RPMI7951 (cell line): Measurements from ENCODE around the gene KLHL17. TPM values are rescaled to one million over a fixed set of nuclear protein-coding genes. Genes with fewer than 3 reads are reported as not detected.
"Not testable (repeated sequence)": the region's sequence is repeated elsewhere in the genome, so short reads cannot be mapped to it uniquely, and the experiment has no call there.

Source experiments
- DNase-seq: peaks from one replicate; pipeline ENCODE4 v3.0.0-alpha.2; 2012; ENCODE audit warnings: low read depth
- total RNA-seq: library from RNA; depleted of rRNA; stranded (reverse); fragments of >200 nt; shearing (Covaris generic); gene quantifications from 2 replicates; pipeline ENCODE4 v1.2.3, GENCODE V29; 2014

Gene KLHL17
- total RNA-seq, 1 experiment from 2014 or later: 5.4 TPM

GRCh38 chr1:980602-981395, 20.4 kb downstream of the KLHL17 start:
- no peak for DNase-seq

- DNase-seq: no peak
Observed at GRCh38 chr1:981491-981954, 21.1 kb downstream of the KLHL17 start.

GRCh38 chr1:981955-982558, 21.7 kb downstream of the KLHL17 start, which contains the start of gene PERM1:
TSS of gene PERM1 (minus strand) at chr1:982093. CDS start at chr1:981029, 1,064 bp downstream.
- DNase-seq: no peak

GRCh38 chr1:982765-983436, 22.5 kb downstream of the KLHL17 start:
- no peak for DNase-seq

GRCh38 chr1:983798-984475, 23.6 kb downstream of the KLHL17 start:
- DNase-seq: no peak

DNA sequence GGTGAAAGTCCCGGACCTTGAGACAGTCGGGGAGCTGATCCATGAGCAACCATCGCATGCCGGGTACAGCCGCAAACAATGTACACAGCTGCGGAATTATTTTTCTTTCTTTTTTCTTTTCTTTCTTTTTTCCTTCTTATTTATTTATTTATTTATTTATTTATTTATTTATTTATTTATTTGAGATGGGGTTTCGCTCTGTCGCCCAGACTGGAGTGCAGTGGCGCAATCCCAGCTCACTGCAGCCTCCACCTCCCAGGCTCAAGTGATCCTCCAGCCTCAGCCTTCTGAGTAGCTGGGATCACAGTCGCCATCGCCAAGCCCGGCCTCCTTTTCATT, 24.1 kb downstream of the KLHL17 start:
- no peak for DNase-seq

DNA sequence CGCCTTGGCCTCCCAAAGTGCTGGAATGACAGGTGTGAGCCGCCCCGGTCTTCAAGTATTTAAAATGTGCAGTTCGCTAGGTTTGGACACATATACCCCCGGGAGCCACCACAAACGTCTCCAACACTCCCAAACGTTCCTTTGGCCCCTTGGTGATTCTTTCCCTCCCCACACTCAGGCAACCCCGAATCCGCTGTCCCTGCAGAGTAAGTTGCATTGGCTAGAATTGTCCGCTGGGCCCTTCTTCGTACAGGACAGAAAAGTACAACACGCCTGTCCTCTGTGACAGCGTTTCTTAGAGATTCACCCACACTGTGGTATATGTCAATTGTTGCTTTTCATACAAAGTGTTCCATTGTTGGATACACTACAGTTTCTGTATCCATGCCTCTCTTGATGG, 24.7 kb downstream of the KLHL17 start:
- no peak for DNase-seq

DNA sequence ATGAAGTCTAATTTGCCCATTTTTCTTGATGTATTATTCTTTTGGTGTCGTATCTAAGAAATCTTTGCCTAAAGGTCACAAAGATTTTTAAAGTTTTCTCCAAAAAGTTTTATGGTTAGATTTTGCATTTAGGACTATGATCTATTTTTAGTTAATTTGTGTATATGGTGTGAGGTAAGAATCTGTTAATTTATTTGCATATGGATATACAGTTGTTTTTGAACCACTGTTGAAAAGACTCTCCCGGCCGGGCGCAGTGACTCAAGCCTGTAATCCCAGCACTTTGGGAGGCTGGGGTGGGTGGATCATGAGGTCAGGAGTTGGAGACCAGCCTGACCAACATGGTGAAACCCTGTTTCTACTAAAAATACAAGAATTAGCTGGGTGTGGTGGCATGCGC, 27.7 kb downstream of the KLHL17 start:
- not testable (repeated sequence) for DNase-seq

GRCh38 chr1:991275-991674, 30.9 kb downstream of the KLHL17 start:
- DNase-seq: not testable (repeated sequence)

DNA sequence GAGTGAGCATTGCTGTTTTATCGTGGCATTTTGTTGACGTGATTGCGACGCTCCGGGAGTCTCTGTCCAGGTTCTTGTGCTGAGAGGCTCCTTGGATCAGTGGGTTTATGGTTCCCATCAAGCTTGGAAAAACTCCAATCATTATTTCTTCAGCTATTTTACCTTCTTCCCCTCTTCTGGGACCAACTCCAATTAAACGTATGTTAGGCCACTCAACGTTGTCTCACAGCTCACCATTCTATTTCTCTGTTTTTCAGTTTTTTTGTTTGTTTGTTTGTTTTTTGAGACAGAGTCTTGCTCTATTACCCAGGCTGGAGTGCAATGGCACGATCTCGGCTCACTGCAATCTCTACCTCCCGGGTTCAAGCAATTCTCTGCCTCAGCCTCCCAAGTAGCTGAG, 31.5 kb downstream of the KLHL17 start:
- DNase-seq: no peak

GRCh38 chr1:992362-992761, 32.0 kb downstream of the KLHL17 start:
- no peak for DNase-seq

DNA sequence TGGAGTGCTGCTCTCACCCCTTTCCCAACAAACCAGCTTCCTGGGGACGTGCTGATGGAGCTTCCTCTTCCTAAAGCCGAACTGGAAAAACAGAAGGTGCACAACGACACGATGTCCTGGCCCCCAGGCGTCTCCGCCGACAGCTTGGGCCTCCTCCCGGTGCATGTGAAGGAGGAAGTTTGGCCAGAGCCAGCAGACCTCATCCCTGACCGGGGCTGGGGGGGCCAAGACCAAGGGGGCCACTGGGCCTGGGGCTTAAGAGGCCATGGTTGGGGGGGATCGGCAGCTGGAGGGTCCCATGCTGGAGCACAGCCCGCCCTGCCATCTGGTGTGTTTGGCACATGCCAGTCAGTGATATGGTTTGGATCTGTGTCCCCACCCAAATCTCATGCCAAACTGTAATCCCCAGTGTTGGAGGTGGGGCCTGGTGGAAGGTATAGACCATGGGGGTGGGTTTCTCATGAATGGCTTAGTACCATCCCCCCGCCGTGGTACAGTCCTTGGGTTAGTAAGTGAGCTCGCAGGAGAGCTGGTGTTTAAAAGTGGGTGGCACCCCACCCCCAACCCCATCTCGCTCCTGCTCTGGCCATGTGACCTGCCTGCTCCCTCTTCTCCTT, 33.1 kb downstream of the KLHL17 start:
- no peak for DNase-seq

GRCh38 chr1:994546-994945, 34.2 kb downstream of the KLHL17 start:
- not testable (repeated sequence) for DNase-seq

DNA sequence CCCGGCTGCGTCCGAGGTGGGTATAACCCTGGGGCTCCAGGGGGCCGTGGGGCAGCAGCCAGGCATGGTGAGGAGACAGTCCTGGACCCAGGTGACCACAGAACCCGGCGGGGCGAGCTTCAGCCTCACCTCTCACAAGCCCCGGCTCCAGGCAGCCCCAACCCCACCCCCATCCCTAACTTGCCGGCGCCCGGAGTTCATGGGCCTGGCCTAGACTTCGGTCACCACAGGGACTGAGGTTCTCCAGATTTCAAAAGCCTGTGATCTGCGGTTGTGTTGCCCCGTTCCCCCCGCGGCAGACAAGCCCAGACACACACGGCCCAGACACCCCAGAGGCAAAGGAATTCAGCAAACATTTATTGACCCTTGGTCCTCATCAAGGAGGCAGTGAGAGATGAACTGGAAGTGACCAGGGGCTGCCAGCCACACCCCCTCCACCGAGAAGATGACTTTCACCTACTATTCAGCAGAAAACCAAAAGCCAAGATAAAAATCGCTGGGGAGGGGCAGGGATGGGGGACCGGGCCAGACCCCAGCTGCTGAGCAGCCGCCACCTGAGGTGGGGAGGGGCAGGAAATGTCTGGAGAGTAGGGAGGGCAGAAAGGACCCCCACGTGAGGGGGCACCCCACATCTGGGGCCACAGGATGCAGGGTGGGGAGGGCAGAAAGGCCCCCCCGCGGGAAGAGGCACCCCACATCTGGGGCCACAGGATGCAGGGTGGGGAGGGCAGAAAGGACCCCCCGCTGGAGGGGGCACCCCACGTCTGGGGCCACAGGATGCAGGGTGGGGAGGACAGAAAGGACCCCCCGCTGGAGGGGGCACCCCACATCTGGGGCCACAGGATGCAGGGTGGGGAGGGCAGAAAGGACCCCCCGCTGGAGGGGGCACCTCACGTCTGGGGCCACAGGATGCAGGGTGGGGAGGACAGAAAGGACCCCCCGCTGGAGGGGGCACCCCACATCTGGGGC, 35.6 kb downstream of the KLHL17 start:
- no peak for DNase-seq

GRCh38 chr1:996851-997712, 36.7 kb downstream of the KLHL17 start:
- no peak for DNase-seq

DNA sequence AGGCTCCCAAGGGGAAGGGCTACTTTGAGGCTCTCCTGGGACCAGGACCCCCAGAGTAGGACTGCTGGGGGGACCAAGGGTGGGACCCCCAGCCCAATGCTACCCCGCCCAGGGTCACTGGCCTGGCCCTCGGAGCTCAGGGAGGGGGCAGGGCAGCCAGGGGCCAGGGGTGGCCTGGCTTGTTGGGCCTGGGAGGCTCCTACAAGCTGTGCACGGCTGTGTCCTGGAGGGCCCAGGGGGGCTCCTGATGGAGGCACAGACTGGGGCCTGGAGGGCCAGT, 37.3 kb downstream of the KLHL17 start:
- DNase-seq: no peak

DNA sequence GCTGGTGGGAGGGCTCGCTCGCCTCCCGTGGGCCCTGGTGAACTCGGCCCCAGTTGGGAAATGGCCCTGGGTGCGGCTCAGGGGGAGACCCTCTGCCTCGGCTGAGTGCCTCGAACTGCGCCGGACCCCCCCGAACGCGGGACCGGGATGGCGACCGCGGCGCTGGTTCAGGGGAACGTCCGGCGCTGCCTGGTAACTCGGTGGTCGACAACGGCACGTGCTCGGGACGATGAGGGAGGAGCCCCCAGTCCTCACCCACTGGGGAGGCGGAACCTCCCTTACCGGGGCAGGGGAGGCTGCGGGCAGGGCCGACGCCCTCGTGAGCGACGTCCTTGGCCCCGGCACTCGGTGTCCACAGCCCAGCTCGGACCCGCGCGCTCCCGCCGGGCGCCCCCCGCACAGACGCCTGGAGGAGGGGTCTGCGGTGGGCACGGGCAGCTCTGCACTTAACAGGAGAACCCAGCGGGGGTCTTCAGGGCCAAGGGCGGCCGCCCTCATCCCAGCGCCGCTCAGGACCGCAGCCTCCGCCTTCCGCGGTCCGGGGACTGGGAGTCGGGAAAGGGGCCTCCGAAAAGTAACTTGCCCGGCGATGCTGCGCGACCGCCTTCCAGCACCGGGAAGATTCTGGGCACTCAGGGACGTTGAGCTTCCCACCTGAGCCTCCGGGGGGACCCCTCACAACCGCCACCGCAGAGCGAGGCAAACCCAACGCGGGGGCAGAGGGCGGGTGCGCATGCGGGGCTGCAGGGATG, 37.8 kb downstream of the KLHL17 start:
- no peak for DNase-seq

- no peak for DNase-seq
Observed at GRCh38 chr1:998745-998994, 38.3 kb downstream of the KLHL17 start.

GRCh38 chr1:998995-999724, 38.8 kb downstream of the KLHL17 start:
- no peak for DNase-seq
